Measurements from ENCODE around the gene TMEM100.

The TMEM100 gene

DNA sequence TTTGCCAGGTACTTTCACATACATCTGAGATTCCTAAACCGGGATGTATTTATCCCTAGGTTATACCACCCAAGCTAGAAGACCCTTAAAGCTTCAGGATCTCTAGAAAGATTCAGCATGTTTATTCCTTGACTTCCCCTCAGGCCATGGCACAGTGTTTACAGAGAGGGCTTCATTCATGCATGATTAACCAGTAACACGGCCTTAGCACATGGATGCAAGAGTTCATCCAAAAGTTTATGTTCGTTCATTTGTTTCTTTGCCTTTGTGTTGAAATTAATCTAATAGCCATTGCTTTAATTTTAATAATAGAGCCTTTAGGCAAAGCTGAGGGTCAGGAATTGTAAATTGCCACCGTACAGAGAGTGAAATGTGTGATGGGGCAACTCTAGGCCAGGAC, 41.9 kb upstream of the TMEM100 start:
- no peak overlapping the region for H3K4me3 ChIP-seq (replicated peaks; ENCODE audit: low read depth, low read length)
- TF ChIP-seq CTCF (IDR thresholded peaks at IDR 0.05; ENCODE audit: low read length, missing control alignments): no peak
- DNase-seq (ENCODE audit: low read depth): no peak

DNA sequence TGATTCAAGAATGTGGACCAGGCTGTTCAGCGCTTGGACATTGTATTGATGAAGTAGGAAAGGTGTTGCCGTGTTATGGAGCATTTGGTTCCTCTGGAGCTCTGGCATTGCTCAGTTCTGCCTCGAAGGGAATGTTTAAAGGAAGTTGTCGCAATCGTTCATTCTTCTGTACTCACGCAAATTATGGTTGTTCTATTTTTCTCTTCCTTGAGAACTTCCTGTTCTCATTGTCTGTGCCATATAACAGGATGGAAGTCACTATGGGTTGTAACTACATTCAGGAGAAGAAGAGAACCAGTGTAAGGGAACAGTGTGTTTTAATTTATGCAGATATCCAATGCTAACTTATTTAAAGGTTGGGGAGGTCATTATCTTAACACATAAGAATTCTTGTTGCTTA, 41.2 kb upstream of the TMEM100 start:
- no peak overlapping the region for H3K4me3 ChIP-seq (replicated peaks; ENCODE audit: low read depth, low read length)
- no peak for TF ChIP-seq CTCF (IDR thresholded peaks at IDR 0.05; ENCODE audit: low read length, missing control alignments)
- peak; percentile 82 for DNase-seq (ENCODE audit: low read depth)

DNA sequence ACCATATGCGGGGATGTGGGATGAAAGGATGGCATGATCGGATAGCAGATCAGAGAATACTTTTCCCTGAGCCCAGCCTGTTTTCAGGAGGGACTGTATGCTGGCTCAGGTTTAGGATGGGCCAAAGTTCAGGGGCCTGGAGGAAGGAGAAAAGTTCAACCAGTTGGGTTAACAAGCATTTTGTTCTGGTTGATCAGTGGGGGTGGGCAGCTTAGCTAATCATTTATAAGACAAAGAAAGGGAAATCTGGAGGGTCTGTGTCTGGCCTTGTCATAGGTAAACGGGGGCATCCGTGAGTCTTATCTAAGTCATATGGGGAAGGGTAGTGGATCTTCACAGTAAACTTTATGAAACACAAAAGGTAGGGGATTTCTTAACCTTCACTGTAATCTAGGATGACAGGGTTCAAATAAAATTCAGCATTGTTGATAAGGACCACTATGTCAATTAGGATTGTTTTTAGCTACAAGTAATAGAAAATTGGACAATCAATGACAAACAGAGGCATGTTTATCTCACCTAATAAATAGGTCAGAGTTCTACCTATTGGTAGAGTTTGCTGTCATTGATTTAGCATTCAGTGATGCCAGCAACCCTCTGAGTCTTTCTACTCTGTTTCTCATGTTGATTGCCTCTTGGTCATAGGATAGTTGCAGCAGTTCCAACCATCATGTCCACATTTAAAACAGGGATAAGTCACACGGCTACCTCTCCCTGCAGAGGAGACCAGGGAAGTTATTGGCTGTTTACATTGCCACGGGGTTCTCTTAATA, 39.6 kb upstream of the TMEM100 start:
- no peak for DNase-seq (ENCODE audit: low read depth)
- no peak for TF ChIP-seq CTCF (IDR thresholded peaks at IDR 0.05; ENCODE audit: low read length, missing control alignments)
- H3K4me3 ChIP-seq (replicated peaks; ENCODE audit: low read depth, low read length): no peak overlapping the region

GRCh38 chr17:55760643-55761355, 38.1 kb upstream of the TMEM100 start:
- peak; percentile 42 for DNase-seq (ENCODE audit: low read depth)
- TF ChIP-seq CTCF (IDR thresholded peaks at IDR 0.05; ENCODE audit: low read length, missing control alignments): no peak
- H3K4me3 ChIP-seq (replicated peaks; ENCODE audit: low read depth, low read length): no peak overlapping the region

- H3K4me3 ChIP-seq (replicated peaks; ENCODE audit: low read depth, low read length): no peak overlapping the region
- no peak for TF ChIP-seq CTCF (IDR thresholded peaks at IDR 0.05; ENCODE audit: low read length, missing control alignments)
- DNase-seq (ENCODE audit: low read depth): no peak
Measured at GRCh38 chr17:55758171-55758570, 35.5 kb upstream of the TMEM100 start.

- no peak overlapping the region for H3K4me3 ChIP-seq (replicated peaks; ENCODE audit: low read depth, low read length)
- TF ChIP-seq CTCF (IDR thresholded peaks at IDR 0.05; ENCODE audit: low read length, missing control alignments): no peak
- DNase-seq (ENCODE audit: low read depth): no peak
Measured at GRCh38 chr17:55757659-55758058, 35.0 kb upstream of the TMEM100 start.

All from fibroblast of pulmonary artery (primary cell).